GM12872 (cell line): Measurements from ENCODE around the gene CCDC92B.

Source experiments
- TF ChIP-seq, protein P1 (sequence below): IDR thresholded peaks from 3 replicates; pipeline ENCODE4 v1.5.1; 2011; ENCODE audit warnings: low read depth, mild to moderate bottlenecking, low read length, moderate library complexity; ENCODE audit not compliant: insufficient read depth

Gene CCDC92B

DNA sequence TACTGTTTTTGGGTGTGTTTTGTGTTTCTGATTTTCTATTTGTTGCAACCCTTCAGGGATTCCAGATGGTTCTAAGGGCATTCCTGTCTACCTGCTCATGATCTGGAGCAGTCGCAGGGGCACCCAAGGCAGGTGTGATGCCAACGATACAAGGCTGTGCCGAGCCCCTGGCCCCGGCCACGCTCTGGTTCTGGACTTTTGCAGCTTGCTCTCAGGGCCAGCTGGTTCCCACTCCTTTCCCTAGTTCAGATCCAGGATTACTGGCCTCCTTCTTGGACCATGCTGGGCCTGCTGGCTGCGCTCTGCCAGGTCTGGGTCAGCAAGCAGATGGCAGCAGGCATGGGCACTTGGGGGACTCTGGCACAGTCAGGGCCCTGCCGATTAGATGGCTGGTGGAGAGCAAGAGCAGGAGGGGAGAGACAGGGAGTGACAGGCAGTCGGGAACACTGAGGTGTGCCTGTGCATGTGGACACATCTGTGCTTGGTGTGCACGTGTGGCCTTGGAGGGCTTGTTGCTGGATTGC lies 31.5 kb upstream of the CCDC92B start:
- TF ChIP-seq, protein P1, sequence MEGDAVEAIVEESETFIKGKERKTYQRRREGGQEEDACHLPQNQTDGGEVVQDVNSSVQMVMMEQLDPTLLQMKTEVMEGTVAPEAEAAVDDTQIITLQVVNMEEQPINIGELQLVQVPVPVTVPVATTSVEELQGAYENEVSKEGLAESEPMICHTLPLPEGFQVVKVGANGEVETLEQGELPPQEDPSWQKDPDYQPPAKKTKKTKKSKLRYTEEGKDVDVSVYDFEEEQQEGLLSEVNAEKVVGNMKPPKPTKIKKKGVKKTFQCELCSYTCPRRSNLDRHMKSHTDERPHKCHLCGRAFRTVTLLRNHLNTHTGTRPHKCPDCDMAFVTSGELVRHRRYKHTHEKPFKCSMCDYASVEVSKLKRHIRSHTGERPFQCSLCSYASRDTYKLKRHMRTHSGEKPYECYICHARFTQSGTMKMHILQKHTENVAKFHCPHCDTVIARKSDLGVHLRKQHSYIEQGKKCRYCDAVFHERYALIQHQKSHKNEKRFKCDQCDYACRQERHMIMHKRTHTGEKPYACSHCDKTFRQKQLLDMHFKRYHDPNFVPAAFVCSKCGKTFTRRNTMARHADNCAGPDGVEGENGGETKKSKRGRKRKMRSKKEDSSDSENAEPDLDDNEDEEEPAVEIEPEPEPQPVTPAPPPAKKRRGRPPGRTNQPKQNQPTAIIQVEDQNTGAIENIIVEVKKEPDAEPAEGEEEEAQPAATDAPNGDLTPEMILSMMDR, result no peak

DNA sequence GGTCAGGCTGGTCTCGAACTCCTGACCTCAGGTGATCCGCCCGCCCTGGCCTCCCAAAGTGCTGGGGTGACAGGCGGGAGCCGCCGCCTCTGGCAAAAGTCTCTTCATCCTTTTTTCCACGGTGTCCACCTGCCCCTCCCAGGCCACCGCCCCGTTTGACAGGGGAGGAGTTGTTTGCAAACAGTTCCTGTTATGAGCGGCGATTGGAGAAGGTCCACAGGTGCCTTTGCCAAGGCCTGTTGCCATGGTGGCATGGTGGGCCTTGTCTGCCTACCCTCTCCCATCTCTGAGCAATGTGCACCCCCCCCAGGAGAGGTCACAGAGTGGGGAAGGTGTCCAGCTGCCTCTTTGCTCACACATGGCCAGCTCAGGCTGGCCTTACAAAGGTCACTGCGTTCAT lies 30.8 kb upstream of the CCDC92B start:
- TF ChIP-seq, protein P1, result no peak

GRCh38 chr17:2779545-2779944 lies 30.1 kb upstream of the CCDC92B start:
- TF ChIP-seq, protein P1, result no peak

DNA sequence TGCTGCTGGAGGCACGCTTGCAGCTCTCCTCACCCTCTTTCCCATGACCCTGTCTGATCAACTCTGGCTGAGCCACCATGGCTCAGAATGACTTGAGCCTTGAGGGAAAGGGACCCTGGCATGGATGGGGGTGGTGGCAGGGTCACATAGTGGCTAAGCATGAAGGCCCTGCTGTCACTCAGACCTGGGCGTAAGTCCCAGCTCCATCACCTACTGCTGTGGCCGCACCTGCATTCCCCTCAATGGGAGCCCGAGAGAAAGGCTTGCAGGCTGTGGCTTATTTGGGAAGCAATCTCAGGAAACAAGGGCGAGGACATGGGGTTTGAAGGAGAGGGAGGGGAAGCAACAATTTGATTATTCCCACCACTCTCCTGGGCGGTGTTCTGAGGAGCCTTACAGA lies 29.0 kb upstream of the CCDC92B start:
- TF ChIP-seq, protein P1, result no peak

DNA sequence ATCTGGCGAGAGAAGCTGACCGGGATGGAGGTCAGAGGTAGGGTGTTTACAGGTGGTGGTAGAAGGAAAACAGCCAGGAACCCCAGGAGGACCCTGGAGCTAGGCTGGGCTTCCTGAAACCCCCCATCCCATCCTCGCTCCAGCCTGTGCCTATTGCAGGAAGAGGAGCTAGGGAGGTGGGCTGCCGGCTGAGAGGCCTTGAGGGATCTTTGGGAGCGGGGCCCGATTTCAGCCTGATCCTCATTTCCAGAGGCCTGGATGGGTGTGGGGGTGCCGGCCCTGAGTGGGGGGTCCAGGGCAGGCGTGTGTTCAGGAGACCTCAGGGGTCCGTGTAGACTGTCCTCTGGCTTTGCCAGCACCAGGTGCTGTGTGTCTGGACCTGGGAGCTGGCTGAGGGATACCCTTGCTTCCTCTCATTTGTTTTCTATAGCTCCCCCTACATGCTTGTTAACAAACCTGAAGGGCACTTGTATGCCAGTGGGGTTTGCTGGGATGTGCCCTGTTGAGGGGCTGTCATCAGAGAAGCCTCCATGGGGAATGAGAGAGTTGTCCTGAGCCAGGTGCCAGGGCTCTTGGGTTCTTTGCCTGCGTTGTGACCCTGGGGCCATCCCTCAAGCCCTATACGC lies 27.9 kb upstream of the CCDC92B start:
- TF ChIP-seq, protein P1, result no peak

- TF ChIP-seq, protein P1, result no peak
Measured at GRCh38 chr17:2776589-2777241, 27.3 kb upstream of the CCDC92B start.

DNA sequence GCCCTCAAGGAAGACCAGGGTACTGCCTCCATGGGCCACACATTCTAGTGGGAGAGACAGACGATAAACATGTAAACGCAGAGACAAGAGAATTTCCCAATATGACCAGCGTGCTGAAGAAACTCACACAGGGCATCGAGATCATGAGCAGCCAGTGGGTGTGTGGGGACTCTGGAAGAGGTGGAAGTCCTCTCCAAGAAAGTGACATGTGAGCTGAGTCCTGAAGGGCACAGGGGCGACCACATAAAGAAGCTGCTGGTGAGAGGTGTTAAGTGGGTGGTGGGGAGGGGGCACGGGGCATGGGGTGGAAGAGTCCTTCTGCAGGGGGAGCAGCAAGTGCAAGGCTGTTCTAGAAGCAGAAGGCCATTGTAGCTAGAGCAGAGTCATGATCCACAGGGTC lies 25.8 kb upstream of the CCDC92B start:
- TF ChIP-seq, protein P1, result no peak
